Kidney (tissue), 14 donors: Measurements from ENCODE around the gene ELK4. TPM values are rescaled to one million over a fixed set of nuclear protein-coding genes. Genes with fewer than 3 reads are reported as not detected.

Experiments used
- DNase-seq, 5 donors: peaks; one replicate each; pipeline ENCODE4 v3.0.0-alpha.2; 2013 to 2020
- FAIRE-seq: peaks from 2 replicates; lab custom pipeline; 2012; peaks lifted over from hg19 to GRCh38; lab: Jason Lieb, UNC
- H3K27ac ChIP-seq, 2 donors: one replicate each; pipeline ENCODE4 v1.7.0; 2013; ENCODE audit warnings: low read depth in 2 of 2, low read length in 2 of 2, inconsistent platforms in 1 of 2
- H3K27me3 ChIP-seq: one replicate; pipeline ENCODE4 v1.7.1; 2013; ENCODE audit warnings: low read length, inconsistent platforms; ENCODE audit not compliant: control insufficient read depth, insufficient read depth
- H3K36me3 ChIP-seq, 3 donors: one replicate each; pipeline versions ENCODE4 v1.7.0 to v1.7.1; 2013; ENCODE audit warnings: low read length in 3 of 3, control low read depth in 1 of 3, inconsistent platforms in 1 of 3; ENCODE audit not compliant: insufficient read depth in 3 of 3, control insufficient read depth in 2 of 3
- H3K4me1 ChIP-seq, 3 donors: one replicate each; pipeline versions ENCODE4 v1.7.0 to v1.7.1; 2013; ENCODE audit warnings: low read length in 3 of 3, inconsistent platforms in 1 of 3, low read depth in 1 of 3; ENCODE audit not compliant: control insufficient read depth in 2 of 3, insufficient read depth in 2 of 3
- H3K4me3 ChIP-seq, 3 donors: one replicate each; pipeline versions ENCODE4 v1.7.0 to v1.8.1; 2013; ENCODE audit warnings: low read length in 3 of 3, control low read depth in 1 of 3, inconsistent platforms in 1 of 3
- H3K9ac ChIP-seq, 3 donors: one replicate each; pipeline versions ENCODE4 v1.7.0 to v1.7.1; 2013; ENCODE audit warnings: low read length in 3 of 3, control low read depth in 1 of 3, inconsistent platforms in 1 of 3
- H3K9me3 ChIP-seq, 3 donors: one replicate each; pipeline versions ENCODE4 v1.7.0 to v1.7.1; 2013; ENCODE audit warnings: low read length in 3 of 3, control low read depth in 1 of 3, inconsistent platforms in 1 of 3; ENCODE audit not compliant: control insufficient read depth in 2 of 3, insufficient read depth in 1 of 3
- intact Hi-C: fragments of 100-400 bp; cut with DNase I; formaldehyde crosslinking; loops from one replicate; pipeline ENCODE4 v1.11.1; 2022
- polyA plus RNA-seq: library from polyadenylated mRNA; stranded (reverse); fragments of 350-450 nt; fragmentation: Illumina TruSeq; extraction: RNeasy Lipid Tissue Mini Kit (QIAGEN cat#74804); gene quantifications from one replicate; pipeline ENCODE4 v1.2.3, GENCODE V29; 2014; ENCODE audit warnings: low read depth, low replicate concordance; ENCODE audit not compliant: insufficient read depth
- total RNA-seq: library from RNA; stranded (reverse); fragmentation: NEBNext Ultra II Directional; extraction: Animal tissue kit (Norgen Biotek cat#: 25700); gene quantifications from one replicate; pipeline ENCODE4 v1.2.1, GENCODE V29; 2021
- TF ChIP-seq, protein P1 (sequence below): IDR thresholded peaks from 3 replicates; pipeline ENCODE4 v1.5.1; 2012; ENCODE audit warnings: mild to moderate bottlenecking, moderate library complexity, borderline replicate concordance; ENCODE audit not compliant: insufficient read depth; ENCODE audit errors: extremely low read depth
- donor health status: control.
- donor health status: control.
- donor health status: control.
- donor health status: control.
- donor health status: control.
- donor health status: DM: yes; HTN: yes; CAD: no.
- donor health status: Normal renal cell carcinoma (clear cell type).

ELK4 gene
- total and polyA plus RNA-seq, 2 donors from 2014 or later, result 4.2 to 87.3 TPM

DNA sequence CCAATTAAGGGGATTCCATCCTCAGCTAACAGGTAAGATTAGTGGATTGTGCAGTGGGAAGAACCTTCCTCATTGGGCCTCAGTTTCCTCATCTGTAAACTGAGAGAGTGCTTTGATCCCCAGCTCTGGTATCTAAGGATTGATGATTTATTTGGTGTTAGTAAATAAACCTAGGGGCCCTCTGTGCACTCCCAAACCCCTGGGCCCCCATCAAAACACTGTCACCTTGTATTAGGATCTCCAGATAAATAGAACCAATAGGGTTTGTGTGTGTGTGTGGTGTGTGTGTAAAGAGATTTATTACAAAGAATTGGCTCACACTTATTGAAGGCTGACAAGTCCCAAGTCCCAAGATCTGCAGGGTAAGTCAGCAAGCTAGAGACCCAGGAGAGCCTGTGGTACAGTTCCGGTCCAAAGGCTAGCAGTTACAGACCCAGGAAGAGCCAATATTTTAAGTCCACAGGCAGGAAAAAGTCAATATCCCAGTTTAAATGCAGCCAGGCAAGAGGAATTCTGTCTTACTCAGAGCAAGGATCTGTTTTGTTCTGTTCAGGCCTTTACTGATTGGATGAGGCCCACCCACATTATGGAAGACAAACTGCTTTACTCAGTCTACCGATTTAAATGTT, 11.0 kb upstream of the ELK4 start:
- FAIRE-seq, result no peak

DNA sequence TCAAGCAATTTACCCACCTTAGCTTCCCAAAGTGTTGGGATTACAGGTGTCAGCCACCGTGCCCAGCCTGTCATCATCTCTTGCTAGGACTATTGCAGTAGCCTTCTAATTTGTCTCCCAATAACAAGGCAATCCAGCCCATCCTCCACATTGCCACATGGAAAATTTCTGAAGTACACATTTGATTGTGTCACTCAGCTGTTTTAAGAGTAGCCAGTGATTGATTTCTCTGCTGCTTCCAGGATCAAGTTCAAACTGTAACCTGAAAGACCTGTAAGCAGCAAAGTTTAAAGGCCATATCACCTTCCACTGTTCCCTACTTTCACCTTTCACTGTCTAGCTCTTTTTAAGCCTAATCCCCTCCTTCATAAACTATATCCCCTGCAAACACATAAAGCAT, 7.8 kb upstream of the ELK4 start:
- TF ChIP-seq, protein P1, sequence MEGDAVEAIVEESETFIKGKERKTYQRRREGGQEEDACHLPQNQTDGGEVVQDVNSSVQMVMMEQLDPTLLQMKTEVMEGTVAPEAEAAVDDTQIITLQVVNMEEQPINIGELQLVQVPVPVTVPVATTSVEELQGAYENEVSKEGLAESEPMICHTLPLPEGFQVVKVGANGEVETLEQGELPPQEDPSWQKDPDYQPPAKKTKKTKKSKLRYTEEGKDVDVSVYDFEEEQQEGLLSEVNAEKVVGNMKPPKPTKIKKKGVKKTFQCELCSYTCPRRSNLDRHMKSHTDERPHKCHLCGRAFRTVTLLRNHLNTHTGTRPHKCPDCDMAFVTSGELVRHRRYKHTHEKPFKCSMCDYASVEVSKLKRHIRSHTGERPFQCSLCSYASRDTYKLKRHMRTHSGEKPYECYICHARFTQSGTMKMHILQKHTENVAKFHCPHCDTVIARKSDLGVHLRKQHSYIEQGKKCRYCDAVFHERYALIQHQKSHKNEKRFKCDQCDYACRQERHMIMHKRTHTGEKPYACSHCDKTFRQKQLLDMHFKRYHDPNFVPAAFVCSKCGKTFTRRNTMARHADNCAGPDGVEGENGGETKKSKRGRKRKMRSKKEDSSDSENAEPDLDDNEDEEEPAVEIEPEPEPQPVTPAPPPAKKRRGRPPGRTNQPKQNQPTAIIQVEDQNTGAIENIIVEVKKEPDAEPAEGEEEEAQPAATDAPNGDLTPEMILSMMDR, result no peak
- Histone ChIP-seq H3K9ac (no peak overlapping the region), H3K27me3 (no peaks in the 10 kb centered on the region), H3K36me3 (no peaks in the 10 kb centered on the region), H3K27ac (no peak overlapping the region), H3K9me3 (no peaks in the 10 kb centered on the region), H3K4me1 (no peaks in the 10 kb centered on the region), H3K4me3 (no peak overlapping the region)
- intact Hi-C loops, result no loop called here
- FAIRE-seq (no peak), DNase-seq (no peak)

More for the DNA sequence above, 11.0 kb upstream of the ELK4 start:
- no peaks in the 10 kb centered on the region for H3K4me1 ChIP-seq
- no peaks in the 10 kb centered on the region for H3K27me3 ChIP-seq
- TF ChIP-seq, protein P1, result no peak
- DNase-seq, result no peak
- no peaks in the 10 kb centered on the region for H3K9me3 ChIP-seq
- intact Hi-C loops, result no loop called here
- no peak overlapping the region for H3K9ac ChIP-seq
- H3K27ac ChIP-seq, result no peak overlapping the region
- H3K36me3 ChIP-seq, result no peaks in the 10 kb centered on the region
- H3K4me3 ChIP-seq, result no peak overlapping the region

DNA sequence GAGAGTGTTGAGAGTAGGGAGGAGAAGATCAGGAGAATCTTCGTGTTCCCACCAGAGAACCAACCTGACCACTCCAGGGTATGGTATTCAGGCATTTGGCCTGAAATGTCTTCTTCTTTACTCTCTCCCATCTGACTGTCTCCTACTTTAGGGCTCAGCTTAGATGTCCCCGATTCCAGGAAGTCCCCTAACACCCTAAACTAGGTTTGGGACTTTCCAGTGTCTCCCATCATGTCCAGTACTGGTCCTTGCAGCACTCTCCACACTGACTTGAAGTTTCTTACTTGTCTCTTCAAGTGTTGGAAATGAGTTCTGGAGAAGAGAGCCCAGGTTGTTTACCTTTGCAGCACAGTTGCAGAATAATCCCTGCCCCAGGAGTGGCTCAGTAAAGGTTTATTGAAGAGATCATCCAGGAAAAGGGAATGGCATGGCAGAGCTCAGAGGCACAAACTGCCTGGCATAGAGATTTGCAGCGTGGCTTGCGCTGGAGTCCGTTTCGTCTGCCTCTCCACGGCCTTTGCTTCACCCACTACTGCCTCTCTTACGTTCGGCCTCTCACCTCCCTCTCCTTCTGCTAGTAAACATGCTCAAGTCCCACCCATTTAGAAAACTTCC, 6.2 kb upstream of the ELK4 start:
- Histone ChIP-seq H3K4me1 (peaks cover 0 to 1% (median 0%) of the 10 kb centered on the region in 3 donors), H3K27ac (no peak overlapping the region), H3K9ac (no peak overlapping the region), H3K4me3 (no peak overlapping the region), H3K36me3 (no peaks in the 10 kb centered on the region), H3K9me3 (no peaks in the 10 kb centered on the region), H3K27me3 (no peaks in the 10 kb centered on the region)
- DNase-seq (no peak), FAIRE-seq (no peak)
- intact Hi-C loops, result no loop called here
- TF ChIP-seq, protein P1, result no peak
